ENCODE results near the gene RP9. TPM values are rescaled to one million over a fixed set of nuclear protein-coding genes. Genes with fewer than 3 reads are reported as not detected.

Gene RP9
- total RNA-seq, 1 experiment from 2014 or later = 22.1 TPM

DNA sequence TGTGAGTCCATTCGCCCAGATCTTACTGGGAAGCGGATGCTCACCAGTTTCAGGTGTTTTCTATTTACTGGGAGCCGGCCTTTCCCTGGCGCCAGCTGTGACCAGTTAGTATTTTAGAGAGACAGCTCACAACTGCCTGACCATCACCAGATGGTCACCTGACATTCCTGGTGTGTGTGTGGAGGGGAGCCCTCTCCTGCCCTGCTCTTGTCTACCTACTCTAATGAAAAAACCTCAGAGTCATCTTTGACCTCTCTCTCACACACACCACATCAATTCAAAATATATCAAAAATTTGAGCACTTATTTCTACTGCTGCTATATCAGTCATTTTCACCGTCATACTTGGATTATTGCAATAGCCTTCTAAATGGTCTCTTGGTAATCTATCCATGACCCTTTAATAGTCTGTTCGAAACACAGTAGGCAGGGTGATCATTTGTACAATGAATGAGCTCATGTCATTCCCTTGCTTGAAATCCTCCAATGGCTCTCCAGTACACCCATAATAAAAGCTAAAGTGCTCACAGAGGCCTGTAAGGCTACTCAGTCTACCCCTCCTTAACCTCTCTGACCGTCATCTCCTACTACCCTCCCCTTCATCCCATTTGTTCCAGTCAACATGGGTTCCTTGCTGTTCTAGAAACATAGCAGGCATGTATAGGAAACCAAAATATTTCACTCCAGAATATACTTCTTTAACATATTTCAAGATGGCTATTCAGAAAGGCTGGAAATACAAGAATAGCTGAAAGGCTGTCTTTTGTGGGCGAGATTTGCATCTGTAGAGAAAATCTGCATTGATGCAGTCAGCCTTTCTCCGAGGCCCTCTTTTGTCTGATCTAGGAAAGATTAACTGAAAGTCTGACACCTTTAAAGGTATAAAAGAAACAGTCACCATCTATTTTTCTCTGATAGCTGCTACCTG is 29.2 kb downstream of the RP9 start:
- DNase-seq = no peak
- no peaks in the 10 kb centered on the region for H3K4me1 ChIP-seq (replicated peaks; ENCODE audit: insufficient read depth)
- H3K9me2 ChIP-seq (ENCODE audit: insufficient read depth) = no peaks in the 10 kb centered on the region
- ChIA-PET POLR2A (ENCODE audit: unreplicated experiment) (interaction anchor here (0.7 kb wide), 1 partner anchor 188 kb away, joined by 7 read pairs; the partner anchor contains the start of gene KBTBD2), CTCF (interaction anchor here (0.6 kb wide), 1 partner anchor 105 kb away, joined by 12 read pairs; no protein-coding TSS in a partner anchor)
- intact Hi-C loops (cut with micrococcal nuclease; ENCODE audit: unreplicated experiment) = no loop called here
- TF ChIP-seq CTCF (conservative IDR thresholded peaks at IDR 0.05) = no peak
- no peak for TF ChIP-seq EZH2 (IDR thresholded peaks at IDR 0.05; ENCODE audit: low read depth)
- no peak overlapping the region for H3K4me2 ChIP-seq
- H2AFZ ChIP-seq = no peak overlapping the region
- peaks cover 40% of the 10 kb centered on the region; the same call in 1 of the 2 replicates for H3K27me3 ChIP-seq (ENCODE audit: insufficient read depth, low read depth)
- no peaks in the 10 kb centered on the region for H3K79me2 ChIP-seq (ENCODE audit: low read depth)
- no peak overlapping the region for H3K4me3 ChIP-seq
- H4K20me1 ChIP-seq (ENCODE audit: insufficient read depth) = no peaks in the 10 kb centered on the region
- H3F3A ChIP-seq (ENCODE audit: insufficient read depth, low read depth) = no peaks in the 10 kb centered on the region
- H3K36me3 ChIP-seq (ENCODE audit: low read depth) = no peaks in the 10 kb centered on the region
- BruUV-seq (replicated peaks) = no TSS peak
- no peaks in the 10 kb centered on the region for H3K9me3 ChIP-seq (ENCODE audit: insufficient read depth, low read depth)
- no peak overlapping the region for H3K27ac ChIP-seq

GRCh38 chr7:33079096-33079495 is 30.1 kb downstream of the RP9 start:
- Histone ChIP-seq H3K4me3 (no peak overlapping the region), H3K4me2 (no peak overlapping the region), H3K9me3 (ENCODE audit: insufficient read depth, low read depth) (no peaks in the 10 kb centered on the region), H3K36me3 (ENCODE audit: low read depth) (no peaks in the 10 kb centered on the region), H3K27ac (no peak overlapping the region), H3F3A (ENCODE audit: insufficient read depth, low read depth) (no peaks in the 10 kb centered on the region), H3K9me2 (ENCODE audit: insufficient read depth) (no peaks in the 10 kb centered on the region), H3K4me1 (replicated peaks; ENCODE audit: insufficient read depth) (no peaks in the 10 kb centered on the region), H2AFZ (no peak overlapping the region), H3K27me3 (ENCODE audit: insufficient read depth, low read depth) (peaks cover 47% of the 10 kb centered on the region; the same call in 1 of the 2 replicates), H4K20me1 (ENCODE audit: insufficient read depth) (no peaks in the 10 kb centered on the region), H3K79me2 (ENCODE audit: low read depth) (no peaks in the 10 kb centered on the region)
- BruUV-seq (replicated peaks) = no TSS peak
- TF ChIP-seq EZH2 (IDR thresholded peaks at IDR 0.05; ENCODE audit: low read depth) (no peak), CTCF (conservative IDR thresholded peaks at IDR 0.05) (no peak)
- ChIA-PET POLR2A (ENCODE audit: unreplicated experiment) (no interaction called here), CTCF (interaction anchor here (0.6 kb wide), 1 partner anchor 106 kb away, joined by 12 read pairs; no protein-coding TSS in a partner anchor)
- intact Hi-C loops (cut with micrococcal nuclease; ENCODE audit: unreplicated experiment) = no loop called here
- DNase-seq = no peak

DNA sequence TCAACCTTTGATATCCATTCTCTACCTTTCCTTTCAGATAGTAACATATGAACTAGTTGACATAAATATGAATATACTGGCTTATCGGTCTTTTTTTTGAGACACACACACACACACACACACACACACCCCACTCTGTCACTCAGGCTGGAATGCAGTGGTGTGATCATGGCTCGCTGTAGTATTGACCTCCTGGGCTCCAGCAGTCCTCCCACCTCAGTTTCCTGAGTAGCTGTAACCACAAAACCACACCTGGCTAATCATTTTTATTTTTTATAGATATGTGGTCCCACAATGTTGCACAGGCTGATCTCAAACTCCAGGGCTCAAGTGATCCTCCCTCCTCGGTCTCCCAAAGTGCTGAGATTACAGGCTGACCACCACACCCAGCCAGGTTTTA is 32.5 kb downstream of the RP9 start:
- 0 out of 2 replicates have a peak, but pooled peaks cover 7% of the 10 kb centered on the region for H3K4me1 ChIP-seq (replicated peaks; ENCODE audit: insufficient read depth)
- DNase-seq = no peak
- H3K4me3 ChIP-seq = no peak overlapping the region
- 0 out of 2 replicates have a peak, but pooled peaks cover 3% of the 10 kb centered on the region for H3K9me3 ChIP-seq (ENCODE audit: insufficient read depth, low read depth)
- no peak overlapping the region for H3K4me2 ChIP-seq
- H2AFZ ChIP-seq = no peak overlapping the region
- H3F3A ChIP-seq (ENCODE audit: insufficient read depth, low read depth) = no peaks in the 10 kb centered on the region
- no peaks in the 10 kb centered on the region for H3K36me3 ChIP-seq (ENCODE audit: low read depth)
- H3K27ac ChIP-seq = no peak overlapping the region
- TF ChIP-seq EZH2 (IDR thresholded peaks at IDR 0.05; ENCODE audit: low read depth) = no peak
- no peak for TF ChIP-seq CTCF (conservative IDR thresholded peaks at IDR 0.05)
- POLR2A ChIA-PET (ENCODE audit: unreplicated experiment) = no interaction called here
- intact Hi-C loops (cut with micrococcal nuclease; ENCODE audit: unreplicated experiment) = no loop called here
- no peaks in the 10 kb centered on the region for H3K79me2 ChIP-seq (ENCODE audit: low read depth)
- H3K9me2 ChIP-seq (ENCODE audit: insufficient read depth) = no peaks in the 10 kb centered on the region
- CTCF ChIA-PET = no interaction called here
- H4K20me1 ChIP-seq (ENCODE audit: insufficient read depth) = no peaks in the 10 kb centered on the region
- BruUV-seq (replicated peaks) = no TSS peak
- H3K27me3 ChIP-seq (ENCODE audit: insufficient read depth, low read depth) = peaks cover 47% of the 10 kb centered on the region; the same call in 1 of the 2 replicates

Data from PC-9 (cell line).